Body of pancreas (tissue), 4 donors: ENCODE data around the gene FAM193A.

ENCODE experiments used
- CTCF ChIP-seq, 7 experiments: fragments of 450-650 bp in 4 of 7; fragments of 200-600 bp in 3 of 7; sonication (generic) in 3 of 7; IDR thresholded peaks; one replicate each; pipeline ENCODE4 v1.5.1; 2016 to 2019; ENCODE audit warnings: antibody characterized with exemption in 7 of 7
- POLR2A ChIP-seq, 3 donors: fragments of 450-650 bp; IDR thresholded peaks; one replicate each; pipeline ENCODE4 v1.6.1; 2016; ENCODE audit warnings: antibody characterized with exemption in 3 of 3, mild to moderate bottlenecking in 2 of 3

- TF ChIP-seq CTCF (IDR thresholded peaks at IDR 0.05), result no peak
- no peak for TF ChIP-seq POLR2A (IDR thresholded peaks at IDR 0.05)
Observed at GRCh38 chr4:2765832-2766526, 229.5 kb downstream of the FAM193A start.
